ENCODE measurements around the gene SGF29.
"Not testable (repeated sequence)": the region's sequence is repeated elsewhere in the genome, so short reads cannot be mapped to it uniquely, and the experiment has no call there.

The SGF29 gene

DNA sequence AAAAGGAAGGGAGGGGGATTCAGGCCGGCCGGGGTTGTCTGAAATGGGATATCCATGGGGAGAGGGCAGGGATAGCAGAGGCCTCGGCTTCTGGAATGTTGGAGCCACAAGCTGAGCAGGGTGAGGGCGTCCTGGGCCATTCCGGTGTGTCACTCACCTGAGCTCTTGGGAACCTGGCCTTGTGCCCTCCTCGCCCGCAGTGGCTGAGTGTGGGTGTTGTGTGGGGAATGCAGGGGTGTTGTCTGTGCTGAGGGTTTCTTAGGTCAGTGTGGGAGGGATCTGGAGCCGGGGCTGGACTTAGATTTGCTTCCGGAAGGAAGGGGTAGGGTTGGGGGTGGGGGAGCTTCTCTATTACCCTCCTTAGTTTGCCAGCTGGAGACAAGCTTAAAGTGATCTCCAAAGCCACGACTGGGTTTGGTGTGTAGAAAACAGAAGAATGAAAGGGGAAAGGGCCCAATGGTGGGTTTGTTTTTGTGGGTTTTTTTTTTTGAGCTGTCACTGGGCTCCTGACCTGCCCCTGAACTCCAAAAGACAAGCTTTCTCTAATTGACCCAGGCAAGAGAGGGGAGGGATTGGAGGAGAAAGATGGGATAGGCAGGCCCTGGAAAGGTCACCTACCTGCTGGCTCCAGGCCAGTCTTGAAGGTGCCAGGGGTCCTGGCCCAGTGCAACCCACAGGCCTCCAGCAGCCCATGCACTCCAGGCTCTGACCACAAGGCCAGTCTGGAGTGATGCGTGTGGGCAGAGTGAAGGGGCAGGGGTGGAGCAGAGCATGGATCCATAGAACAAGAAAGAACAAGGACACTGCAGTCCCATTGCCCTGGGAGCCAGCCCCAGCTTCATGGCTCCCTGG, 43.3 kb downstream of the SGF29 start, which contains the start of gene SULT1A2:
Gene SULT1A2, minus strand, starts transcription at position 211 of the 852 bp plus-strand sequence. CDS start 1,120 bp downstream, outside the sequence.
- peak; percentile 35 for DNase-seq

DNA sequence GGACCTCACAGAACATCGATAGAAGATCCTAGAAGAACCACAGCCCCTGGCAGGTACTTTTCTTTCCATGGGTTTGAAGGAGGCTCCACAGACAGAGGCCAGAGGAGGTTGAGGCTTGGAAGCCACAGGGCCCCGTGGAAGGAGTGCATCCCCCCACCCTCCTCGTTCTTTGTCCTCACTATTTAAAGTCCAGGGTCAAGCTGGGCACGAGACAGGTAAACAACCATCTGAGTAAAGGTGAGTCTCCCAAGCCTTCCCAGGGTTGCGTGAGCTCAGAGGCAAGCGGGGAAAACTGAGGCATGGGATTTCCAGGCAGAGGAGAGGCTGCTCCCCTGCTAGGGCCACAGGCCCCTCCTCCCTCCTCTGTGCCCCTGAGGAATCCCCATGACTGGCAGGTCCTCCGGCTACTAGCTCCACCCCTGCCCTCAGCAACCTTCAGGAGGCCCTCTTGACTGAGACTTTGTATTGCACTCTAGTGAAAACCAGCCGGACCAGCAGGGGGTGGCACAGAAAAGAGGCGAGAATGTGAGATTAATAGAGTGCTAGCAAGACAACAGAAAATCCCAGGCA, 44.1 kb downstream of the SGF29 start:
- DNase-seq = peak; percentile 82

DNA sequence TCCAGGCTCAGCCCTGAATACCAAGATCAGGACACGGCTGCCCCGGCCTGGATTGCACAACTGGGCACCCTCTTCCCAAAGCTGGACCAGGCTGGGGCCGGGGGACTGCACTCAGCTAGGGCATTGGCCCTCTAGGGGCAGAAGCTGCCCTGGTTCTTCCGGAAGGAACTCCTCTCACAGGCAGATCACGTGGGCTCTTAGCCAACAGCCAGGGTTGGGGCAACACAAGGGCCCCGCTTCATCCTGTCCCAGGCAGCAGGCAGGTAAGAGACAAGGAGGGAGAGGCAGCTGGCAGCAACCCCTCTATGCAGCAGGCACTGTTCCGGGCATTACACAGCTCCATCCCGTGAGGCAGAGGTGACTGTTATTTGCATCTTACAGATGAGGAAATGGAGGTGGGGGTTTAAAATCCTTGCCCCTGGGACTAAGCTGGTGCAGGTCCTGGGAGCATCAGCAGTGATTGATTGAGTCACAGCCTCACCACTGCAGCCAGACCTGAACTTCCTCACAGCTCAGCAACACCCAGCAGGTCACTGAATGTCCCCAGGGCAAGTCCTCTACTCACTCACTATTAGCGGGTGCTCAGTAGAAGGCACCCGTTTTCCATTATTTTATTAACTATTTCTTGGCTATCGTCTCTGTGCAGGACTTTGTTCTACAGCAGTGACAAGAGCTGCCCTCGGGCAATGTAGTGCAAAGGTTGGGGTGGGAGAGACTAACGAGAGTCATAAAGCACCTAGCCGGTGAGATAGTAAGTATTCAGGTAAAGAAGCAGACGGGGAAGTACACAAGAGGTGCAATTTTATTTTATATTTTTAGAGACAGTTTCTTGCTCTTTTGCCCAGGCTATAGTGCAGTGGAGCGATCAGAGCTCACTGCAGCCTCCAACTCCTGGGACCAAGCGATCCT, 45.9 kb downstream of the SGF29 start:
- not testable (repeated sequence) for DNase-seq

DNA sequence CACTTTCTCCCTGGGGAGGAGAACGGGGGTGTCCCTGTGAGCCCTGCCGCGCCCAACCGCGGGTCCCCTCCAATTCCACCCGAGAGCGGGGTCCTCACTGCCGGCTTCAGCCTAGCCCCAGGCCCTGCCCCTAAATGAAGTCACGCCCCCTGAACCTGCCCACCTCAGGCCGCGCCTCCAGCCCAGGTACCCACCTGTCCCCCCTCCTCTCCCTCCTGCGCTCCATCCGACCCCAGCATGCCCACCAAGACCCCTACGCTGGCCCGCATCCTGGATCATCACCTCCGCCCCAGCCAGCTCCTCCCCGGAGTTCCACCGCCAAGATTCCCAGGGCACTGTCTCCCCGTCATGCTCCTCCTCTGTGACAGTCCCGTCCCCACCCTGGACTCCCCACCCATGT, 47.2 kb downstream of the SGF29 start:
- not testable (repeated sequence) for DNase-seq

DNA sequence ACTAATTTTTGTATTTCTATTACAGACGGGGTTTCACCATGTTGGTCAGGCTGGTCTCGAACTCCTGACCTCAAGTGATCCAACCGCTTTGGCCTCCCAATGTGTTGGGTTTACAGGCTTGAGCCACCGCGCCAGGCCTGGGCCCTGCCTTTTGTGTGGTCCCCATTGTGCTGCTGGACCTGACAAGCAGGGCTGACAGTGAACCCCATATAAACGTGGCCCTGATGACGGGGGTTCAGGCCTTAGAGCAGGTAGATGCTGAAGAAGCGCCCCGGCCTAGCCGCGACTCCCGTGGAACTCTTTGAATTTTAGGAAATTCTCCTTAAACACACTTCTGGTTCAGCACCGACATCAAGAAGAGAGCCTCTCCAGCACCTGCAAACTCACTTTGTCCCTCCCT, 47.9 kb downstream of the SGF29 start:
- DNase-seq = not testable (repeated sequence)

DNA sequence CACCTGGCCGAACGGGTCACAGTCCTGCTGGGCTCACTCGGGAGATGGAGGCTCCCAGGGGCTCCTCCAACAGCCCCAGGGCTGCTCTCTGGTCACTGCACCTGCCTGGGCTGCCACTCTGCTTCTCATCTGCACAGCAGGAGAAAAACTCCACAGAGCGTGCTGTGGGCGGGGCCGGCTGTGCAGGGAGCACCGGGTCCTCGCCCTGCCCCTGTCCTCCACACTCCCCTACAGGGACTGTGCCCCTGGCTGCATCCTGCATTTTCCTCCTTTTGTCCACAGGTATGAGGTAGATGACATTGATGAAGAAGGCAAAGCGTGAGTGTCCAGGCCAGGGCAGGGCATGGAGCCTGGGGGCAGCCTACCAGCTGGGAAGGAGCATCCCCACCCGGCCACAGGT, 48.3 kb downstream of the SGF29 start:
- not testable (repeated sequence) for DNase-seq

DNA sequence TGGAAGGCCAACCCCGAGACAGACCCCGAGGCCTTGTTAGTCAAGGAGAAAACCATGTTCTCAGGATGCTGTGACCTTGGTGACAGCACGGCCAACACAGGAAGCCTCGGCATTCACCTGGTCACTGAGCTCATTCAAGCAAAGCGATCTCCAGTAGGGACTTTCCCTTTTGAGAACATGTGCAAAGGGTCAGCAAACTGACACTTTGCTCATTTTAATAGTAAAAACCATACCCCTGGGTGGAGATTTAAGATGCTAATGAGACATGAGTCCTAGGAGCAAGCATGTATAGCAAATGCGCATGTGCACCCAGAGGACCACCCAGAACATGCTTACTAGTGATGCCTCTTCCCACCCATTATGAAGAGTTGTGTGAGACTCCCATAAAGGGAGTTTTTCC, 48.8 kb downstream of the SGF29 start:
- no peak for DNase-seq

DNA sequence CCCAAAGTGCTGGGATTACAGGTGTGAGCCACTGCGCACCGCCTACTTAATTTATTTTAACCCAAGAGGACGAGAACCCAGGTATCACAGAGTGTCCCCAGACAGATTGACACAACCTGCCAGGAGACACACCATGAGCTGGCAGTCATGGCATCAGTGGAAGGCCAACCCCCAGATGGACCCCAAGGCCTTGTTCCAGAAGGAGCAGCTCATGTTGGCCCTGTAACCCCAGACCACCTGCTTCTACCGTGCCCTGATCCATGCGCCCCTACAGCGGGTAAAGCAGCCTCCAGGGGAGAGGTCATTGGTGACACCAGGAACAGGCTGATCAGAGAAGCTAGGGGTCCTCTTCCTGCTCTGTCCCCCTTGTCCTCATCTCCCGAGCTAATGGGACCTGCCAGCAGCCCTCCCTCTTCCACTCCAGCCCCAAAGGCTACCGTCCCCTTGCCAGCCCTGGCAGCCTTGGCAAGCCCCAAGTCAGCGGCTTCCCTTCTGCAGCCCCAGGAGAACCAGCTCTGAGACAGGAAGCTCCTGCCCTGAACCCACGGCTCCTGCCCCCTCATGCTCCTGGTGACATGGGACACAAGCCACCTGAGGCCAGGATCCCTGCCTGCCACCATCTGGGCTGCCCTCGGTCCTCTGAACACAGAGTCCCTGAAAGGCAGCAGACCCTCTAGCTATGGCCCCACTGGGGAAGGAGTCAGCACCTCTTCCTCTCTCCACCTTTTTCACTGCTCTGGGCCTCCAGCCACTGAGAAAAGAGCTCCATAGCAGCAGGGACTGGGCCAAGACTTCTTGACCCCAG, 49.9 kb downstream of the SGF29 start:
- DNase-seq = no peak

DNA sequence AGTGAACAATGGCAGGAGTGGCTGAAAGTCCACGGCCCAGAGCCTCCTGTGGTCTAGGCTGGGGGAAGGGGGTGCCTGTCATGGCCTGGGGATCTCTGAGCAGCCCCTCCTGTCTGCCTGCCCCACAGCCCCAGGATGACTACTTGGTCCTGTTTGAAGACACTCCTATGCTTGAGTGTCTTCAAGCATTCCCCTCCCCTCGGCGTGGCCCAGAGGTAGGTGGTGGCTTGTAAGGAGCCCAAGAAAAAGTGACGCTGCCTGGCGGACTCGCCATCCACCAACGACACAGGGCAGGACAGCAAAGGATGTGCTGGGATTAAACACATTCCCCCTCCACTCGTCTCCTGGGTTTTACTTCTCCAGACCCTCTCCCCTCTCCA, 50.5 kb downstream of the SGF29 start:
- DNase-seq = no peak

DNA sequence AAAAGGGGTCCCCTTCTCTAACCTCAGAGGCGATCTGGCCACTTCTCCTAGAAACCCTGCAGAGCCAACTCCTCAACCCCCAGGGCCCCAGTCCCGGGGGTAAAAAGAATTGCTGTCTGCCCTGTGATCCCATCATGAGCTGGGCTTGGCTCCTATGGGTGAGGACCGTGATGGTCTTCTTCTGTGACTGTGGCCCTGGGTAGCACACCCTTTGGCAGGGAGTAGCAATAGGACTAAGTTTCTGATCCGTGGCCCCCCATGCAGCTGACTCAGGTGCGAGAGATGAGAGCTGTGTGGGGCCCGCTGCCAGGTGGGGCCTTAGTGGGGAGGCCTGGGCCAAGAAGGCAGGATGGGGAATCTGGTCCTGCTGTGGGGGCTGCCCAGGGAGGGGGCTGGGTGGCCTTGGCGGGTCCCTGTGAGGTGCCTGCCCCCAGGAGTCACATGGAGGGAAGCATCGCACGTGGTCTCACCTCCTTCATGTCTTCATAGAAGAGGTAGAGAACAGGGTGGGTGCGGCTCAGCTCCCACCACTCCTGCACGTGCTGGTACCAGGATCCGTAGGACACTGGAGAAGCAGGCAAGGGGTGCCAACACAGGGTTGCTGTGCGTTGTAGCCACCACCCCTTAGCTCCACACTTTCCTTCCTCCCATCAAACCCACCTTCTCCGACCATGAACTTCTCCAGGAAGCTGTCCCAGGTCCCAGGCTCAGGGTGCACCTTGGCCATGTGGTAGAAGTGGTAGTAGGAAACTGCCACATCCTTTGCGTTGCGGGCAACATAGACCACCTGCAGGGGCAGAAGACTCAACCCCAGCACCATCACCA, 52.8 kb downstream of the SGF29 start:
- no peak for DNase-seq

DNA sequence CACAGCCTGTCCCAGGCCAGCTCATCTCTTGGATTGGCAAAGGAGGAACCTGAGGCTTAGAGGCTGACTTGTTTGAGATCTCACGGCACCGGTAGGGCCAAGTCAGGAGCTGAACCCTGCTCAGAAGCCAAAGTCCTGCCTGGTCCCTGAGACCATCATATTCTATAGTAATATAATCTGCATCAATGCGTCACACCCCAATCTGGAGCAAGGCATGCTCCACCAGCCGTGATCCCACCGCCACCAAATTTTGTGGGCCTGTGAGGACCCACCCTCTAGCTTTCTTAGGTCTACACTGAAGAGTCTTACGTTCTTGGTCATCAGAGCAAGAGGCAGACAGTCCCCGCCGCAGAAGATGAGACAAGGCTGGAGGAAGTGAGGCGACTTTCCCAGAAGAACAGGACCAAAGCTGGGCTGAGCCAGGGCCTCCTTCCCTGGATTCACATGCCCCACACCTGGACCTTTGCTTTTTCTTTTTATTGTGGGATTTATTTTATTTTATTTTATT, 53.5 kb downstream of the SGF29 start:
- no peak for DNase-seq

DNA sequence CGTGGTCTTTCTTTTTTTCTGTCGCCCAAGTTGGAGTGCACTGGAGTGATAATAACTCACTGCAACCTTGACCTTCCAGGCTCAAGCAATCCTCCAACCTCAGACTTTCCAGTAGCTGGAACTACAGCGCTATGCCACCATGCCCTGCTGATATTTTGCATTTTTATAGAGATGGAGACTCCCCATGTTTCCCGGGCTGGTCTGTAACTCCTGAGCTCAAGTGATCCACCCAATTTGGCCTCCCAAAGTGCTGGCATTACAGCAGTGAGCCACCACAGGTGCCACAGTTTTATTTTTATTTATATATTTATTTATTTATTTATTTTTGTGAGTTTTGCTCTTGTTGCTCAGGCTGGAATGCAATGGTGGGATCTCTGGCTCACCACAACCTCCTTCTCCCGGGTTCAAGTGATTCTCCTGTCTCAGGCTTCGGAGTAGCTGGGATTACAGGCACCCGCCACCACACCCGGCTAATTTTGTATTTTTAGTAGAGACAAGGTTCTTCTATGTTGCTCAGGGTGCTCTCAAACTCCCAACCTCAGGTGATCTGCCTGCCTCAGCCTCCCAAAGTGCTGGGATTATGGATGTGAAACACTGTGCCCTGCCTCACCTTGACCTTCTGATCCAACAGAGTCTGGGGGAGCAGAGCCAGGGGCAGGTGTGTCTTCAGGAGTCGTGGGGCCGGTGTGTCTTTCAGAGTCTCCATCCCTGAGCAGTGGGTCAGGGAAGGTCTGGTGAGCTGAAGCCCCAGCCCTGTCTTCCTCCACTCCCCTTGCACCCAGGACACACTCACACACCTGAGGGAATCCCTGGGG, 54.2 kb downstream of the SGF29 start:
- DNase-seq = not testable (repeated sequence)

DNA sequence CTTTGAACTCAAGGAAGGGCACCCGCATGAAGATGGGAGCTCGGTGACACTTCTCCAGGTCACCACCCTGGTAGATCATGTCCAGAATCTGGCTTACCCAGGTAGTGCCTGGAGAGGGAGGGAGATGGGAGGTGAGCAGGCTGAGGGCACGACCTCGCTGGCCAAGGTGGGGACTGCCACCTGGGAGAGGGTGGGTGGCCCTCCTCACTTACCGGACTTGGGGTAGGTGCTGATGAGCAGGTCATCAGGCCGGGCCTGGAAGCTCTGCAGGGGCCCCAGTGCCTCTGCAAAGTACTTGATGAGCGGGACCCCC, 54.7 kb downstream of the SGF29 start:
- DNase-seq = not testable (repeated sequence)

DNA sequence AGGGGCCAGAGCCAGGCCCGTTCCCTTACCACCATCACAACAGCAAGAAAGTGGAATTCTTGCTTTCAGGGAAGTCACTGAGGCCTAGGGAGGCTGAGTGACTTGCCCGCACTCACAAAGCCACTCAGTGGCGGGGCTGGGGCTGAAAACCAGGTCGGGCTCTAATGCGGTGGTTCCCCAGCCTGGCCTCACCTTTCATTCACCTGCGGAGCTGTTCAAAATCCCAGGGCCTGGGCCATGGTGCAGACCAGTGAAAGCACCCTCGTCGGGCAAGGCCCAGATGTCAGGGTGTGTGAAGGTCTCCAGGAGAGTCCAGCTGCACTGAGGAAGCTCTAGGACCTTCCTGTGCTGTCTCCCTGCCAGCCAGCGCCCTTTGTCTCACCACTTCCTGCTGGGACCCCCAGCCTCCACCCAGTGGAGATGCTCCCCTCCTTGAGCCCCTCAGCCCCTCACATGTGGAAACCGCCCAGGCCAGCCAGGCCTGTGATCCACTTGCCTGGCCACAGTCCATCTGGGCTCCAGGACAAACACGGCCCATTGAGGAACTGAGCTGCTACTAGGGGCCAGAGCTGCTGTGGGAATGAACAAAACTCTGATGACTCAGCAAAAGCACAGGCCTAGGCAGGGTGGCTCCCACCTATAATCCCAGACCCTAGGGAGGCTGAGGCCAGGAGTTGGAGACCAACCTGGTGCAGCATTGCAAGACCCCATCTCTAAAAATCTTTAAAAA, 55.3 kb downstream of the SGF29 start:
- not testable (repeated sequence) for DNase-seq

DNA sequence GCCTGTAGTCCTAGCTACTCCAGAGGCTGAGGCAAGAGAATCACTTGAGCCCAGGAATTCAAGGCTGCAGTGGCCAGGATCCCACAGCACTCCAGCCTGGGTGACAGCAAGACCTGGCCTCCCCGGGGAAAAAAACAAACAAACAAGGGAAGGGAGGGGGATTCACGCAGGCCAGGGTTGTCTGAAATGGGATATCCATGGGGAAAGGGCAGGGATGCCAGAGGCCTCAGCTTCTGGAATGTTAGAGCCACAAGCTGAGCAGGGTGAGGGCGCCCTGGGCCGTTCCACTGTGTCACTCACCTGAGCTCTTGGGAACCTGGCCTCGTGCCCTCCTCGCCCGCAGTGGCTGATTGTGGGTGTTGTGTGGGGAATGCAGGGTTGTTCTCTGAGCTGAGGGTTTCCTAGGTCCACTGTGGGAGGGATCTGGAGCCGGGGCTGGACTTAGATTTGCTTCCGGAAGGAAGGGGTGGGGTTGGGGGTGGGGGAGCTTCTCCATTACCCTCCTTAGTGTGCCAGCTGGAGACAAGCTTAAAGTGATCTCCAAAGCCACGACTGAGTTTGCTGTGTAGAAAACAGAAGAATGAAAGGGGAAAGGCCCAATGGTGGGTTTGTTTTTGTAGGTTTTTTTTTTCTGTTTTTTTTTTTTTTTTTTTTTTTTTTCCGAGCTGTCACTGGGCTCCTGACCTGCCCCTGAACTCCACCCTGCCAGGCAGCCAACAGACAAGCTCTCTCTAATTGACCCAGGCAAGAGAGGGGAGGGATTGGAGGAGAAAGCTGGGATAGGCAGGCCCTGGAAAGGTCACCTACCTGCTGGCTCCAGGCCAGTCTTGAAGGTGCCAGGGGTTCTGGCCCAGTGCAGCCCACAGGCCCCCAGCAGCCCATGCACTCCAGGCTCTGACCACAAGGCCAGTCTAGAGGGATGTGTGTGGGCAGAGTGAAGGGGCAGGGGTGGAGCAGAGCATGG, 56.2 kb downstream of the SGF29 start, which contains the start of gene SULT1A1:
Gene SULT1A1, minus strand, starts transcription at position 414 of the 964 bp plus-strand sequence. CDS start 1,189 bp downstream, outside the sequence.
- DNase-seq = peak; percentile 75

DNA sequence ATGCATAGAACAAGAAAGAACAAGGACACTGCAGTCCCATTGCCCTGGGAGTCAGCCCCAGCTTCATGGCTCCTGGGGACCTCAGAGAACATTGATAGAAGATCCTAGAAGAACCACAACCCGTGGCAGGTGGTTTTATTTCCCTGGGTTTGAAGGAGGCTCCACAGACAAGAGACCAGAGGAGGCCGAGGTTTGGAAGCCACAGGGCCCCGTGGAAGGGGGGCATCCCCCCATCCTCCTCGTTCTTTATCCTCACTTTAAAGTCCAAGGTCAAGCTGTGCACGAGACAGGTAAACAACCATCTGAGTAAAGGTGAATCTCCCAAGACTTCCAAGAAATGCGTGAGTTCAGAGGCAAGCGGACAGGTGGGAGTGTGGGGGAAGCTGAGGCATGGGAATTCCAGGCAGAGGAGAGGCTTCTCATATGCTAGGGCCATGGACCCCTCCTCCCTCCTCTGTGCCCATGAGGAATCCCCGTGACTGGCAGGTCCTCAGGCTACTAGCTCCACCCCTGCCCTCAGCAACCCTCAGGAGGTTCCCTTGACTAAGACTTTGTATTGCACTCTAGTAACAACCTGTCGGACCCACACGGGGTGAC, 57.0 kb downstream of the SGF29 start:
- DNase-seq = peak; percentile 29

DNA sequence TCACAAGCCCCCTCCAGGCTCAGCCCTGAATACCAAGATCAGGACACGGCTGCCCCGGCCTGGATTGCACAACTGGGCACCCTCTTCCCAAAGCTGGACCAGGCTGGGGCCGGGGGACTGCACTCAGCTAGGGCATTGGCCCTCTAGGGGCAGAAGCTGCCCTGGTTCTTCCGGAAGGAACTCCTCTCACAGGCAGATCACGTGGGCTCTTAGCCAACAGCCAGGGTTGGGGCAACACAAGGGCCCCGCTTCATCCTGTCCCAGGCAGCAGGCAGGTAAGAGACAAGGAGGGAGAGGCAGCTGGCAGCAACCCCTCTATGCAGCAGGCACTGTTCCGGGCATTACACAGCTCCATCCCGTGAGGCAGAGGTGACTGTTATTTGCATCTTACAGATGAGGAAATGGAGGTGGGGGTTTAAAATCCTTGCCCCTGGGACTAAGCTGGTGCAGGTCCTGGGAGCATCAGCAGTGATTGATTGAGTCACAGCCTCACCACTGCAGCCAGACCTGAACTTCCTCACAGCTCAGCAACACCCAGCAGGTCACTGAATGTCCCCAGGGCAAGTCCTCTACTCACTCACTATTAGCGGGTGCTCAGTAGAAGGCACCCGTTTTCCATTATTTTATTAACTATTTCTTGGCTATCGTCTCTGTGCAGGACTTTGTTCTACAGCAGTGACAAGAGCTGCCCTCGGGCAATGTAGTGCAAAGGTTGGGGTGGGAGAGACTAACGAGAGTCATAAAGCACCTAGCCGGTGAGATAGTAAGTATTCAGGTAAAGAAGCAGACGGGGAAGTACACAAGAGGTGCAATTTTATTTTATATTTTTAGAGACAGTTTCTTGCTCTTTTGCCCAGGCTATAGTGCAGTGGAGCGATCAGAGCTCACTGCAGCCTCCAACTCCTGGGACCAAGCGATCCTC, 58.9 kb downstream of the SGF29 start:
- not testable (repeated sequence) for DNase-seq

All from eye (tissue), 1 donor.